H1 (cell line): ENCODE data around the gene LCLAT1.

ENCODE experiments used
- YY1 ChIP-seq: IDR thresholded peaks from 2 replicates; pipeline ENCODE4 v1.6.1; 2011; ENCODE audit warnings: low read depth, mild to moderate bottlenecking, low read length
- TF ChIP-seq, protein P1 (sequence below), 3 experiments: IDR thresholded peaks; 1 replicate in 2 of 3; 2 replicates in 1 of 3; pipeline versions ENCODE4 v1.5.1 to v1.6.1; 2011; ENCODE audit warnings: low read length in 3 of 3, mild to moderate bottlenecking in 3 of 3, inconsistent platforms in 2 of 3, low read depth in 1 of 3, moderate library complexity in 1 of 3; ENCODE audit not compliant: insufficient read depth in 1 of 3; ENCODE audit errors: control extremely low read depth in 1 of 3

- TF ChIP-seq, protein P1, sequence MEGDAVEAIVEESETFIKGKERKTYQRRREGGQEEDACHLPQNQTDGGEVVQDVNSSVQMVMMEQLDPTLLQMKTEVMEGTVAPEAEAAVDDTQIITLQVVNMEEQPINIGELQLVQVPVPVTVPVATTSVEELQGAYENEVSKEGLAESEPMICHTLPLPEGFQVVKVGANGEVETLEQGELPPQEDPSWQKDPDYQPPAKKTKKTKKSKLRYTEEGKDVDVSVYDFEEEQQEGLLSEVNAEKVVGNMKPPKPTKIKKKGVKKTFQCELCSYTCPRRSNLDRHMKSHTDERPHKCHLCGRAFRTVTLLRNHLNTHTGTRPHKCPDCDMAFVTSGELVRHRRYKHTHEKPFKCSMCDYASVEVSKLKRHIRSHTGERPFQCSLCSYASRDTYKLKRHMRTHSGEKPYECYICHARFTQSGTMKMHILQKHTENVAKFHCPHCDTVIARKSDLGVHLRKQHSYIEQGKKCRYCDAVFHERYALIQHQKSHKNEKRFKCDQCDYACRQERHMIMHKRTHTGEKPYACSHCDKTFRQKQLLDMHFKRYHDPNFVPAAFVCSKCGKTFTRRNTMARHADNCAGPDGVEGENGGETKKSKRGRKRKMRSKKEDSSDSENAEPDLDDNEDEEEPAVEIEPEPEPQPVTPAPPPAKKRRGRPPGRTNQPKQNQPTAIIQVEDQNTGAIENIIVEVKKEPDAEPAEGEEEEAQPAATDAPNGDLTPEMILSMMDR (IDR thresholded peaks at IDR 0.05; ENCODE audit: control extremely low read depth in 1 of 3, insufficient read depth in 1 of 3, low read depth in 1 of 3, low read length in 3 of 3): no peak
- no peak for TF ChIP-seq YY1
These were observed 144.1 kb downstream of the LCLAT1 start for GRCh38 chr2:30591186-30591585.
